CD4-positive, alpha-beta T cell treated with Interleukin-12 subunit alpha and Interleukin-12 subunit beta, for 1 hour (primary cell): Measurements from ENCODE around the gene SOX12.

Source experiments
- DNase-seq: peaks from one replicate; pipeline ENCODE4 v3.0.0-alpha.2; 2020

Gene SOX12

DNA sequence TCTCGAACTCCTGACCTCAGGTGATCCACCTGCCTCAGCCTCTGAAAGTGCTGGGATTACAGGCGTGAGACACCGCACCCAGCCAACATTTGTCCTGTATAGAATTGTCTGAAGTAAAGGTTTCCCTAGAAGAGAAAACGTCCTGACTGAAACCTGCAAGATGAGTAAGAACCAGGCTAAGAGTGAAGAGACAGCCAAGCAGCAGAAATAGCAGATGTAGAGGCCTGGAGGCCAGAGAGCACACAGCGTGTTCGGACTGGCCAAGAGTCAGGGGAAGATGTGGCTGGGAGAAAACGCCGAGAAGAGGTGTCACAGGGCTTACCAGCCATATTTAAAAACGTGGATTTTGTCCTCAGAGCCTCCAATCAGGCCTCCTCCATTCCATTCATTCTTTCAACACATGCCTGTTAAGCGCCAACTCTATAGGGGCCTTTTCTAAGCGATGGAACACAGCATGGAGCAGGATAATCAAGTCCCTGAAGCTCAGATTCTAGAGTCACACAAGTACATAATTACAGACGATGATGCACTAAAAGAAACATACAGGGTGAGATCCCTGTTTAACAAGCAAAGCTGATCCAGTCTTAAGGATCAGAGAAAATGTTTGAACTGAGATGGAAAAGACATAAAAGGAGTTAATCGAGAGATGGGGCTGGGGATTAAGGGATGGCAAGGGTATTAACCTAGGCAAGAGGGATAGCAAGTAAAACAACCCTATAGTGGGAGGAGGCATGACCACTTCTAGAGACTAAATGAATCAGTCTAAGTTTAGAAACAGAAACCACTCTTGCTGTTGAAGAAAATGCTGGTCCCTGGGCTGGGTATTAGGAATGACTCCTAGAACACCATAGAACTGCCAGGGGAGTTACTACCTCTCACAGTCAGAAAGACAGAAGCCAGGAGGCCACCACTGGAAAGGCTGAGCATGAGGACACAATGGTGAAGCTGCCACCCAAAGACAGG is 23.2 kb upstream of the SOX12 start:
- no peak for DNase-seq

GRCh38 chr20:305745-306144 is 19.6 kb upstream of the SOX12 start:
- DNase-seq = no peak

- DNase-seq = no peak
Measured at GRCh38 chr20:308427-309038, 16.8 kb upstream of the SOX12 start.

DNA sequence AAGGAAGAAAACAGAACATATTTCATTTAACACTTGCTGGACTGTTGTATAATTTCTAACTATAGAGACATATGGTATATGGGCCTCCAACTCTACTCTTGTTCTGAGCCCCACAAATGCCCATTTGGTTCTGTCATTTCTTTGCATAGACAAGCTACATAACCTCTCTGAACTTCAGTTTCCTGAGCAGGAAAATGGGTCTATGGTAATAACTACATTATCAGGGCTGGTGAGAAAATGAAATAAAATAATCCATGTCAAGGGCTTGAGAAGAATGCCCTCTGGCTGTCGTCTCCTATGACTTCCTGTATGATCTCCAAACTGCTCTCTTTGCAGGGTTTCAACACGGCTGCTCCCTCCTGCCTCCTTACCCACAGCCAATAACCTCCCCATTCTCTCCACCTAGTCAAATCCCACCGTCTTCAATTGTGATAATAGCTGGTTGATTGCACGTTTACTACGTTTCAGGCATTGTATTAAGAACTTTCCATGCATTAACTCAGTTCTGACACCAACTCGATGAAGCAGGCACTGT is 16.0 kb upstream of the SOX12 start:
- no peak for DNase-seq

DNA sequence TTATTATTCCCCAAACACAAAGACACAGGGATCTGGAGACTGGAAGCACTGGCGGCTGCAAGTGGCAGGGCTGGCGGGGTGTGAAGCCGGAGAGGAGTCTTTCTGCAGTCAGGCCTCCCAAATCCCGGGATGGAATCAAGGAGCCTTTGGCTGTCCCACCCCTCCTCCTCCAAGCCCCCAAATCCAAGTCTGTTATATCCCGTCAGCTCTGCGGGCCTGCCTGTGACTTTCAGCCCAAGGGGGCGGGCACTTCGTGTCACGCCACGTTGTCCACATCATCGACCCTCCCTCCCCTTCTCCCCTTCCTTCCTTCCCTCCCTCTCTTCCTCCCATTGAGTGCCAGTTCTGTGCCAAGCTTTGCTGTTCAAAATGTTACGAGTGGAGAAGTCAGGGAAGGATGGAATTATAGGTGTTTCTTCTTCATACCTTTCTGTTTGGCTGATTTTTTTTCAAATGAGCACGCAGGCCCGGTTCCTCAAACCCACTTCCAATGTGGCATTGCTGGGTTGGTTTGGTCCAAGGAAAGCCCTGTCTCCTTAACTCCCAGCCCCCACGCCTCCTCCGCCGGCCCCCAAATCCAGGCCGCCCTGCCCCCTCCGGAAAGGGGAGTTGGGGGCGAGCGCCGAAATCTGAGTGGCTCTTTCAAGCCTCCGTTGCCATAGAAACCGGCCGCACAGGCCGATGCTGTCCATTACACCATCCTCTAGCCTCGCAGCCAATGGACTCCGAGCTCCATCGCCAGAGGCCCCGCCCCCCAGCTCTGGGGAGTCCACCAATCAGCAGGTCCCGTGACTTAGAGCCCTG is 15.3 kb upstream of the SOX12 start:
- DNase-seq = peak; percentile 81

GRCh38 chr20:310645-311044 is 14.7 kb upstream of the SOX12 start:
- no peak for DNase-seq

DNA sequence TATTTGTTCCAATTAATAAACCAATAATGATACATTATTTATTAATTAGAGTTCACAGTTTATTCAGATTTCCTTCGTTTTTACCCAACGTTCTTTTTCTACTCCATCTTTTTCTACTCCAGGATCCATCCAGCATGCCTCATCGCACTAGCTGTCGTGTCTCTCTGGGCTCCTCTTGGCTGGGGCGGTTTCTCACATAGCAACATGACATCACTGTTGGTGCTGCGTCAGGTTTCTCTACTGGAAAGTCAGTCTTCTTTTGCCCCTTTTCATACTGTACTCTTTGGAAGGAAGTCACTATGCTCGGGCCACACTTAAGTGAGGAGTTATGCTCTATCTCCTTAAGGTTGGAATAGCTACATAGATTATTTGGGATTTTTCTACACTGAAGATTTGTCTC is 13.7 kb upstream of the SOX12 start:
- no peak for DNase-seq

DNA sequence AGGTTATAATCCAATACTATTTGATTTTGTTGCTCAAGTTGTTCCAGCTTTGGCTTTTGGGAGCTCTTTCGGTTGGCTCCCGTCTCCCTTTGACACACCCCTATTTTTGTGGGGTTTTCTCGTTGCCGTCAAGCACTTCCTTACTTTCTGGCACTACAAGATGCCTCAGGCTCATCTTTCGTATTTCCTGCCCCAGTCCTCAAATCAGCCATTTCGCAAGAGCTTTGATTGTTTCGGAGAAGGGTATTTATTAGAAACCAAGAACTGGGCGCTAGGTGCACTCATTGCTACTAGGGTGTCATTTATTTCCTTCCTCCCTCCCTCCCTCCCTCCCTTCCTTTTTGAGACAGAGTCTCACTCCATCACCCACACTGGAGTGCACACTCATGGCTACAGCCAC is 13.3 kb upstream of the SOX12 start:
- no peak for DNase-seq

DNA sequence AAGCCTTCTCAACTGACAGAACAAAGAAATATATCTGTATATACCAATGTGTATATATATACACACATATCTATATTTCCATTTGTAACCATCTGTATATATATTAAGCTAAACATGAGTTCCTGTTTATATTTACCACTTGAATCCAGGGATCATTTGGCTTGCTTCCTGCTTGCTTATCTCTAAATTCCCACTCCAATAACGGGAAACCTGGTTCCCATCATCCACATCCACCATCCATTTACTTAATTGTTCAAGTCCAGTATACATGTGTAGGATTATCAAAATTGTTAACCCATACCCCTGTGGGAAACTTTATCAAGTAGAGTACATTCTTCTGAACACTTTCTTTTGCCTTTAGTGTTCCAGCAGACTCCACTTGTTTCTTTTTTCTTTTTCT is 12.5 kb upstream of the SOX12 start:
- no peak for DNase-seq

DNA sequence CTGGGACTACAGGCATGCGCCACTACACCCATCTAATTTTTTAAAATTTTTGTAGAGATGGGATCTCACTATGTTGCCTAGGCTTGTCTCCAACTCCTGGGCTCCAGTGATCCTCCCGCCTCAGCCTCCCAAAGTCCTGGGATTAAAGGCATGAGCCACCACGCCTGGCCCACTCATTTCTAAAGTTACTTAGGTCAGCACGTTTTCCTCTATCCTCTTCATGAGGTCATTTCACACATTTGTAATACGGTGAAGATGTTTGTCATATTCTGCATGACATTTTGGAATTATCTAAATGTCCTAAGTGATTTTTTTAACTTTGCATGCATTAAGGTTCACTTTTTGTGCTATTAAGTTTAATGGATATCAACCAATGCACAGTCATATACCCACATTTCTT is 11.9 kb upstream of the SOX12 start:
- no peak for DNase-seq

DNA sequence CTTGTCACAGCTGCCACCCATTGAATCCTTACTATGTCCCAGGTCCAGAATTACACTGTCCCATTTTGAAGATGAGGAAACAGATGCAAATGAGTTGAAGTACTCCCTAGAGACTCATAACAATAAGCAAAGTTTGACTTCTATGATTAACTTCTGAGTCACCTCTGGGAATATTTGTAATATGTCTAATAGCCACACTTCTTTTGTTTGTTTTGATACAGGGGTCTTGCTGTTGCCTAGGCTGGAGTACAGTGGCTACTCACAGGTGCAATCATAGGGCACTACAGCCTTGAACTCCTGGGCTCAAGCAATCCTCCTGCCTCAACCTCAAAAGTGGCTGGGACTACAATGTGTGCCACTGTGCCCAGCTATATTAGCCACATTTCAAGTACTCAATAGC is 11.4 kb upstream of the SOX12 start:
- DNase-seq = no peak

DNA sequence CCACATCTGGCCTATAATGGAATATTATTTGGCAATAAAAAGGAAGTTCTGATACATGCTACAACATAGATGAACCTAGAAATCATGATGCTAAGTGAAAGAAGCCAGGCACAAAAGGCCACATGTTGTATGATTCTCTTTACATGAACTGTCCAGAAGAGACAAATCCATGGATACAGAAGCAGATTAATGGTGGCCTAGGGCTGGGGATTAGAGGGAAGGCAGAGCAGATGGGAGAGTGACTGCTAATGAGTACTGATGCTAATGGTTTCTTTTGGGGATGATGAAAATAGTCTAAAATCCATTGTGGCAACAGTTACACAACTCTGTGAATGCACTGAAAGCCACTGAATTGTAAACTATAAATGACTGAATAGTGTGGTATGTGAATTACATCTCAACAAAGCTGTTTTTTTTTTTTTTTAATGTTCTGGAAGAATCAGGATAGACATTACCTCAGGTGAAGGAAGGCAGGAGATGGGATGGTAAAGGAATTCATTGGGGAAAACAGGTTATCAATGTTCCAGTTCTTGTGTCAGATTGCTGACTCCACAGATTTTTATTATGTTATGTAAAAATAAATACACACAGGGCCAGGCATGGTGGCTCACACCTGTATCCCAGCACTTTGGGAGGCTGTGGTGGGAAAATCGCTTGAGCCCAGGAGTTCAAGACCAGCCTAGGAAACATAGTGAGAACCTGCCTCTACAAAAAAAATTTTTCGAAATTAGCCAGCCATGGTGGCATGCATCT is 8.9 kb upstream of the SOX12 start:
- no peak for DNase-seq

DNA sequence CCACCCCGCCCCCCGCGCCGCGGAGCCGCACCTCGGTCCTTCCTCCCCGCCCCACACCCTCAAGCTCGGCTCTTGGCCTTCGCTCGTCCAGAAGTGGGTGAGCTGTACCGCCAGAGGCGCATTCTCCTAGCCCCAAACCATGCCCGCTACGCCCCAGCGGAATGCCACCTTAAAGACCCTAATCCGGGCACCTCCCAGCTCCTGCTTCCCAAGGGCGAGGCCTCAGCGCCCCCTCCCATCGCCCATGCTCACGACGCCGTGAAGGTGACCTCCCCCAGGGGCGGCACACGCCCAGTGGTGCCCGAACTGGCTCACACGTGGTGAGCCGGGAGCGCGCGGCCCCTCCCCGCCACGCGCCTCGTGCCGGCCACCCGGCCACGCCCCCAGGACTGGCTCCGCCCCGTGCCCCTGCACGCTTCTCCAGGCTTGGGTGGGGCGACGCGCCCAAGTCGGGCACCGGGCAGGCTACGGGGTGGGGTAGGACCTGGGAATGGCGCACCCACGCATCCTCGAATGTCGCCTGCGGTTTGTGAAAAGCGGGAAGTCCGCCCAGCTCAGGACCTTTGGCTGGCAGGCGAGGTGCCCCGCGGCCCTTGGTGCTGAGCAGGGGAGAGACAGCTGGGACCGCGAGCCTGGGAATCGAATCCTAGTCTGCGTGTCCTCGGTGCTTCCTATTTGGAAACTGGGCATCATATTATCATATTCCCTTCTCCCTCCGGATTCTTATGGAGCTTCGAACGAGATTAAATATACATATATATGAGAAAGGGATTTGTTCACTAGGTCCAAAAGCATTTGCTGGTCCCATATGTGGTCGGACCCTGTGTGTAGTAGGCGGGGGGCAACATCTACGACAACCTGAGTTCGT is 941 bp upstream of the SOX12 start:
- peak; percentile 91 for DNase-seq

DNA sequence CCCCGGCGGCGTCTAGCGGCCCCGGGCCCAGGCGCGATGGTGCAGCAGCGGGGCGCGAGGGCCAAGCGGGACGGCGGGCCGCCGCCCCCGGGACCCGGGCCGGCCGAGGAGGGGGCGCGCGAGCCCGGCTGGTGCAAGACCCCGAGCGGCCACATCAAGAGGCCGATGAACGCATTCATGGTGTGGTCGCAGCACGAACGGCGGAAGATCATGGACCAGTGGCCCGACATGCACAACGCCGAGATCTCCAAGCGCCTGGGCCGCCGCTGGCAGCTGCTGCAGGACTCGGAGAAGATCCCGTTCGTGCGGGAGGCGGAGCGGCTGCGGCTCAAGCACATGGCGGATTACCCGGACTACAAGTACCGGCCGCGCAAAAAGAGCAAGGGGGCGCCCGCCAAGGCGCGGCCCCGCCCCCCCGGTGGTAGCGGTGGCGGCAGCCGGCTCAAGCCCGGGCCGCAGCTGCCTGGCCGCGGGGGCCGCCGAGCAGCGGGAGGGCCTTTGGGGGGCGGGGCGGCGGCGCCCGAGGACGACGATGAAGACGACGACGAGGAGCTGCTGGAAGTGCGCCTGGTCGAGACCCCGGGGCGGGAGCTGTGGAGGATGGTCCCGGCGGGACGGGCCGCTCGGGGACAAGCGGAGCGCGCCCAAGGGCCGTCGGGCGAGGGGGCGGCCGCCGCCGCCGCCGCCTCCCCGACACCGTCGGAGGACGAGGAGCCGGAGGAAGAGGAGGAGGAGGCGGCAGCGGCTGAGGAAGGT is 715 bp downstream of the SOX12 start:
- peak; percentile 35 for DNase-seq

DNA sequence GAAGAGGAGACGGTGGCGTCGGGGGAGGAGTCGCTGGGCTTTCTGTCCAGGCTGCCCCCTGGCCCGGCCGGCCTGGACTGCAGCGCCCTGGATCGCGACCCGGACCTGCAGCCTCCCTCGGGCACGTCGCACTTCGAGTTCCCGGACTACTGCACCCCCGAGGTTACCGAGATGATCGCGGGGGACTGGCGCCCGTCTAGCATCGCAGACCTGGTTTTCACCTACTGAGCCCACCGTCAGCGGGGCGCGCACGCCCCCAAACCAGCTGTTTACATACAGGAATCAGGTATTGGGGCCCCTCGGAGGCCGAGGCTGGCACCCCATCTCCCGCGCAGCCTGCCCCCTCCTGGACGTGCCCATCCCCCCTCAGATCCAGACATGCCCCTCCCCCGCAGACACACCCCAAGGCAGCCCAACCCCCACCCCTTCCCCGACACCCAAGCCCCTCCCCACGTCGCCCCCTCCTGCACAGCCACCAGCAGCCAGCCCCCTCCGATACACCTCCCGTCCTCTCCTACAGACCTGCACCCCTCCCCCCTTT is 1.4 kb downstream of the SOX12 start:
- DNase-seq = no peak

DNA sequence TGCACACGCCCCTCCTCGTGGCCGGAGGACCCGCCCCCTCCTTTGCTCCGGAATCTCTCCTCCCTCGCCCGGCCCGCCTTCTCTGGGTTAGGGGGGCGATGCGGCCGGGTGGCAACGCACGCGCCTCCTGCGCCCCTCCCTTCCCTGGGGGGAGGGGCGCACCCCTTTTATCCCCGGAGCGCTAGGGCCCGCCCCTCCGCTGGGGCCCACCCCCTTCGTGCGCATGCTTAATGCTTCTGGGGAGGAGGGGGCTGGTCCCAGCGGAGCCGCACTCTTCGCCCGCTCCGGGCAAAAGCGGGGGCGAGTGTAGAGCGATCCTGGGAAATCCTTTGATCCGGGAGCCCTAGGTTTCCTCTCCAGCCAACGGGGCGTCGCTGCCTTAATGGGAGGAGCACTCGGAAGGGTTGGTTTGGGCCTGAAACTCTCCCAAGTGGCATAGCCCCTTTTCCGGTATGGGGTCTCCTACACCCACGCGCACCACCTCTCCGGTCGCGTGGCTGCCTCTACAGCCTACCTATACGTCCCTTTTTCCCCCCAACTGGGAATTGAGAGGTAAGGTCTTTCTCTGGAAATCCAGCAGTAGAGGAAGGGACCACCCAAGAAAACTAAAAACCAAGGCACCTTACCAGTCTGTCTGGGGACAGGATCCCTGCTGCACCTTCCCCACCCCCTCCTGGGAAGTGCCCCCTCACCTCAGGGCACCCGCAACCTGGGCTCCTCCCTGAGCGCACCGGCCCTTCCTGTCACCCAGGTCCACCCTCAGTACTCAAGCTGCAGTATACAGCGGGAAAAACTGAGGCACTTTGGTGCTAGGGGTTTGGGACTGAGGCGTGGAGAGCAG is 2.1 kb downstream of the SOX12 start:
- peak; percentile 80 for DNase-seq

GRCh38 chr20:328027-328974 is 2.9 kb downstream of the SOX12 start:
- no peak for DNase-seq

- DNase-seq = no peak
Measured at GRCh38 chr20:328975-329695, 3.8 kb downstream of the SOX12 start.
